Inflammatory macrophage (primary cell): ENCODE results near the gene ASB2.

Experiments used
- DNase-seq, 2 donors: peaks; one replicate each; pipeline ENCODE4 v3.0.0-alpha.2; 2020 to 2022

The ASB2 gene

DNA sequence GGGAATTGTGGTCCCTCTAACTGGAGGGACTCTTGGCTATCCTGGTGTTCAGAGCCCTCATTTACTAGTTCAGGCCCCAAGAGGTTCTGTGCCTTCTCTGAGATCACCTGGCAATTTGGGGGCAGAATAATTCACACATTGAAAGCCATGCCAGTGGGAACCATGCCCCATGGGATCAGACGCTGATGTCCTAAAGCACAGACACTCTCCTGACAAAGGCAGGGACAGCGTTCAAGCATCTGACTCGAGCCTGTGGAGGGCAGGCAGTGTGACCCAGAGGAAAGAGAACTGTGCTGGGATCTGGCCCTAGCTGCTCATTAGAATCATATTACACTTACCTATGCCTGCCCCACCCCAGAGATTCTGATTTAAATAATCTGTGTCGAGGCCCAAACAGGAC, 2.4 kb upstream of the ASB2 start:
- DNase-seq, result no peak

DNA sequence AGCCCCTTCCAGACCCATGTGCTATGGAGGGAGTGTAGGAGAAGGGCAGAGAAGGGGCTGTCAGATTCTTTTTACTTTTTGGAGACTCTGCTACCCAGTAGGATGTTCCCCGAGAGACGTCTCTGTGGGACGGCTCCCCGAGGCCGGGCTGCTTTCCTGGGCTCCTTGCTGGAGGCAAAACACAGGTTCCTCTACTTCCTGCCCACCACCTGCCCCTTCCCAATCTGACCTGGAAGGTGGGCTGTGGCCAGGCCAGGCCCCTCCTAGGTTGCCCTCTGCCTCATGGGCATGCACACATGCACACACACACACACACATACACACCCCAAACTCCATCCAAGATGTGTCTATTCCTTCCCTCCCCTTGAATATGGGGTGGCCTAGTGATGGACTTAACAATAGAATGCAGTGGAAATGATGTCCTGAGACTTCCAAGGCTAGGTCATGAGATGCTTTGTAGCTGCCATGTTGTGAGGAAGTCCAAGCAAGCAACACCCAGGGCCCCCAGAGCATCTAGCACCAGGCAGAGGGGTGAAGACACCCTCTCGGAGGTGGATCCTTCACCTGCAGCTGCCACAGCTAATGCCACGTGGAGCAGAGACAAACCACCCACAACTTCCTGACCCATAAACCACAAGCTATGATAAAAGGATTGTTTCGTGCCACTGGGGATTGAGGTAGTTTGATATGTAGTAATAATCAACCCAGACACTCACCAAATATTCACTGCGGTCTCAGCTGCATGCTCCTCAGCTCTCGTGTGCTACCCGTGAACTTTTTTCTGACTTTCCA, 1.6 kb upstream of the ASB2 start:
- peak in 1 of 2 donors; percentile 47 for DNase-seq

DNA sequence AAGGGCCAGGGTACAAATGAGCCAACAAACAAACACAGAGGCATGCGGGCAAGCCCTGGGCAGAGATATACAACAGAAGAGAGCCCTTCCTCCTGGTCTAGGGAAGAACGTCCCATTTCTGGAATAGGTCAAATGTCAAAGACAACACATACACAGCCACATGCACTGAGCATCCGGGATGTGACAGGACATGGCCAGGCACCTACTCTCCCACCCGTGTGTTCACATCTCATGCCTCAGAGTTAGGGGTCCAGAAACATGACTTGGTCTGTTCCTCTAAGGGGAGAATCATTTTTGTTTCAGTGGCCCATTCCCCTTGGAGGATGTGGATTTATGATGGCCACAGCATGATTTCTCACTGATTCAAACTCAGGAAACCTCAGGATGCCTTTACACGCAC, 801 bp upstream of the ASB2 start:
- no peak for DNase-seq

DNA sequence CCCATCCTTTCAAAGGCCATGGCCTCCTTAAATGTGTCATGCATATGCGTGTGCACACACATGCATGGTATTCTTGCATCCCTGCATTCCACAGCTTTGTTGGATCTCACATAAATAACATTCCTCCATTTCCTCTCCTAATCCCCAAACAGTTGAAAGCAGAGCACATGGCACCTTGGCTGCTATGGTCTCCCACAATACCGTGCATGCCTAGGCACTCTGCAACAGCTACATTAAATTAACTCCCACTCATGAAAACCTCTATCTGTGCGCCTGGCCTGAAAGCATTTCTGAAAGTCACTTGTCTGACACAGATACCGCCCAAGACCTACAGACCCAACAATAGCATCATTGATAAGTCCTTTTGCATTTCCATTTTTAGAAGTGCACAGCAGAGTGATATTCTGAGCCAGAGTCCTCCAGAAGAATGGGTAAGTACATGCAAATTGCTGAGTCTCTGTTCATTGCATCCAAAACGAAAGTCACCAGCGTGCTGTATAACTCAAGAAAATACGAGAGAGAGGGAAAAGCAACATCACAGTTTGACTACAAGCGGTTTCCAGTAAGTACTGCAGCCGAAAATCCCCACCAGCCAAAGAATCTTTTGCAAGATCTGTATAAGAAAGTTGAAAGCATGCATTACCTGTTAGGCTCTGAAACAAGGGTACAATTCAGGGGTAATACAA, 436 bp downstream of the ASB2 start:
- no peak for DNase-seq

DNA sequence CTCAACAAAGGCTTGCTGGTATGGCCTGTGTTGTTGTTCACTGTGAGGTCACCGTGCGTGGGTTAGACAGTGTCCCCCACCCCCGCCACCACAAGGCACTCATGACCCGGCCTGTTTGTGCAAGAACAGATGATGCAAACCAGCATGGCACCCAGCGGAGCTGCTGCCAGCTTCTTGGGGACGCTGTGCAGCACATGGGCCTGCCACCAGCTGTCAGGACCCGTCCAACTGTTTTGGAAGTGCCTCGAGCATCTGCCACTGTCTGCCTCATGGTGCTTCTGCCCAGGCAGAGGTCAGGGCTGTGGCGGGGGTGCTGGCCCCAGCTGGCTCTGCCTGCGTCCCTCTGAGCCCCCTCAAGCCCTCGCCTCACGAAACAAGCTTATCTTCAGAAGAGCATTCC, 1.5 kb downstream of the ASB2 start:
- DNase-seq, result peak; percentile 86 to 96

DNA sequence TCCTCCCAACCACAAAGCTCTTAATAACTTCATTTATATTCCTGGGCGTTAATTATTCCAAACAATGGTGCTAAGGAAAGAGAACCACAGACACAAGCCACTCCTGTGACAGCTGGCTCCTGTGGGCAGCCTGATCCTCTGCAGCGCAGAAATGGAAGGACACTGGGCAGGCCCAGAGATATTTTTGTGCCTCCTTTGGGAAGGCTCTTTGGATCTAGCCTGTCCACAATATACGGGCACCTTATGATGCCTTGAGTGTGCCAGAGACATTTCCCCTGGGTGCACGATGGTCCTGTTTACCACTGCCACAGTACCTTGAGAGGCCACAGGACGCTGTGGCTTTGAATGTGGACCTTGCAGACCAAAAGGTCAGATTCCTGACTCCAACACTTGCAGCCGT, 2.1 kb downstream of the ASB2 start:
- DNase-seq, result no peak

DNA sequence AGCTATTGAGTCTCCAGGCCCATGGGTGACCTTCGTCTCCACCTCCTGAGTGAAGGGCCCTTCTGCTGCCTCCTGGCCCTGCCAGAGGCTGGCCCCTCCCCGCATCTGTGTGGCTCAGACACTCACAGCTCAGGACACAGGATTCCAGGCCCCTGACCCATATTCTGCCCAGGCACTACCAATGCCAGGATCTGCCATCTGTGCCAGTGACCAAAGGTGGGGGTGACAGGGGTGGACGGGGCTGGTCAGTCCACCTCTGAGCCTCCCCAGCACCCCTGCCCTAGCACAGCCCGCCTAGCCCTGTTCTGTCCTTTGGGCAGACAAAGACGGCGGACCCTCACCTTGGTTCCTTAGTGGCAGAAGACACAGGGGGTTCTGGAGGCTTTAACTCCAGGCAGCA, 2.8 kb downstream of the ASB2 start:
- no peak for DNase-seq

DNA sequence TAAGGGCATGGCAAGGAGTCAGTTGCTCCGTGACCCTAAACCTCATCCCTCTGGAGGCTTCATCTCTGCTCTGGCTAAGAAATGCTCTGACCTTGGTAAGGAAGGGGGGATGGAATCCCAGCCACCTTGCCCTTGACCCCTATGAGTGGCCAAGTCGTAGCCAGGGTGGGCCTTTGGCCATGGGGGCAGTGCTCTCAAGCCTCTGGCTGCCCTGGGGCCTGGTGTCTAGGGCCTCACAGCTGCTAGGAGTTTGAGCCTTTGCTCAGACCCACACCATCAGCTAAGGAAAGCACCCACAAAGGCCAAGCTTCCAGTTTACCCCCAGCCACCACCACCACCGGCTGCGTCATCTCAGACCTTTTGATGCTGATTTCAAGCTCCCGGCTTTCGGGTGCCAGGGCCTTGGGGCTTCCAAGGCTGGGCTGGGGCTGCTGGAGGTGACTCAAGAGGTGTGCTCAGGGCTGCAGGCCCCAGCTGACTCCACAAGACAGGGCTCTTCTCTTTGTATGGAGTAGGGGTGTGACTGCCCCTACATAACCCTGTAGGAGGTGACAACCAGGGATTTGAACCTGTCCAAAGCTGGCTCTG, 3.7 kb downstream of the ASB2 start:
- DNase-seq, result no peak

DNA sequence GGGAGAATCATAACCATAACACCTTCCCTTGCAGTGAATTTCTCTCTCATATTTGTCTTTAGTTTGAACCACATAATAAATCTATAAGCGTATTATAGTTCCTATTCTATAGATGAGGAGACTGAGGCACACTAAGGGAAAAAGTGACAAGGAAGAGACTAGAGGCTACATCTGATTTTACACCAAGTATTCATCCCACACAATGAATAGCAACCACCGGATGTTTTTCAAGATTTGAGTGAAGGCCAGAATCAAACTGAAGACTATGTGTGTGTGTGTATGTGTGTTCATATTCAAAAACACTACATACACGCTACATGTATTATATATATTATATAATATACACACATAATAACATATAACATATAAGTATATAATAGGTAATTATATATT, 4.7 kb downstream of the ASB2 start:
- DNase-seq, result no peak

DNA sequence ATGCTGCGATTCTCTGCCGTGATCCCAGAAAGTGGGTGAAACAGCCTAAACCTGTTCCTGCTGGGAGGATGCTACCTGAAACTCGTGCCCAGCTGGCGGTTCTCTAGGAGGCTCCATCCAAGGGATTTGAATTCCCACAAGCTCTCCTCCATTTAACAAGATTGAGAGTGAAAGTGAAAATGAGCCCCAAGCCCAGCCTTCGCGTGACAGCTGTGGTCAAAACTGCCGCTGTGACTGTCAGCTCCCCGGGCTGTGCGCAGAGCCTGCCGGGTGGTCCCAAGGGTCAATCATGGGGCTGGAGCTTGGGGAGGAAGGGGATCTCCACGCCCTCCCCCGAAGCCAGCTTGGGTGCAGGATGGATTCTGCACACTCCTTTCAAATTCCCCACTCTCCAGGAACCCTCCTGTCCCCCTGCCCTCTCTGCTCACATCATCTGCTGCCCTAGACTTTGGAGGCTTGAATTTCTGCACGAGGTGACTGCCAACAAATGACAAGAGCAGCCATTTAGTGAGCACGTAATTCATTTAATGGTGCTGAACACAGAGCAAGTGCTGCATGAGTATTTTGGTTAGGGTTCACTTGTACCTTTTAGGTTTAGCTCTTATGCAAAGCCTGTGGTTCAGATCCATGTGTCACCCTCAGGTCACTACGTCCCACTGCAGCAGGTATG, 5.3 kb downstream of the ASB2 start:
- peak in 1 of 2 donors; percentile 57 for DNase-seq

DNA sequence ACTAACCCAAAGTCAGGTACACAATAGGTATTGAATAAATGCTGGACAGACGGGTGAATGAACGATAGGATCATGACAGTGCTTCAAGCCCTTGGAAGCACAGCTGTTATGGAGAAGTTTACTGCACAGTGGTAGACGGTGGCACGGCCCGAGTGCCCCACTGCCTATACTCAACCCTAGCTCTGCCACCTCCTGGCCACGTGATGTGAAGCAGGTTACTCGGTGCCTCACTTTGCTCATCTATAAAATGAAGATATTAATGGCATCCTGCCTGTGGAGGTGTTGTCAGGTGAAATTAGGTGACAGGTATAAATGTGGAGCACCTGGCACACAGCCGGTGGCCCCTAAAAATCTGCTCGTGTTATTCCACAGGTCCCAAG, 5.8 kb downstream of the ASB2 start:
- DNase-seq, result peak; percentile 22 to 30

DNA sequence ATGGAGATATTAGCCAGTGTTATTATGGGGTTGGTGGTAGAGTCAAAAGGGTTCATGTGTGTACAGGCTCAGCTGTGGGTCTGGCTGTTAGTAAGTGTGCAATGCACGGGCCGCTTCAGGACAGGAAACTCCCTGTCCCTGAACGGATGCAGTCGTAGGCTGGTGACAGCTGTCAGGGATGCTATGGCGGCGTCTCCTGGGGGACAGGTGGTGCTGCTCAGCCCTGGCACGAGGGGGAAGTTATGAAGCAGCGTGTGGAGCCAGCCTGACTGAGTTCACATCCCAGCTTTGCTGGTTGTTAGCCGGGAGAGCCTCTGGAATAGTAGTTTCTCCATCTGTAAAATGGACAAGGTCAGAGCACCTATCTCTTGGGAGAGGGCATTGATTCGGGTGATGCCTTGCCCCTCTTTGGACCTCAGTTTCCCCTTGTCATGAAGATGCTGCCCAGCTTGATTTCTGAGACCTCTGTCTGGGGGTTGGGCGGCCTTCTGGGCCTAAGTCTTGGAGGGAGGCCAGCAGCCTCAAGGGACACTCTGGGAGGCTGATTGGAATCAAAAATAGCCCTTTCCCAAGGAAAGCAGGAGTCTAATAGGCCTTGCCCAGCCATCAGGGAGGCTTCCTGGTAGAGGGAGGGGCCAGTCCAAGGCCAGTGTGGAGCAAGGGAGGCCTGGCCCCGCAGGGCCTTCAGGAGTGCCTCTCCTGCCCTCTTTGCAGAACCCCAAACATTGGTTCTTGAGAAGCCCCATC, 7.1 kb downstream of the ASB2 start:
- no peak for DNase-seq

DNA sequence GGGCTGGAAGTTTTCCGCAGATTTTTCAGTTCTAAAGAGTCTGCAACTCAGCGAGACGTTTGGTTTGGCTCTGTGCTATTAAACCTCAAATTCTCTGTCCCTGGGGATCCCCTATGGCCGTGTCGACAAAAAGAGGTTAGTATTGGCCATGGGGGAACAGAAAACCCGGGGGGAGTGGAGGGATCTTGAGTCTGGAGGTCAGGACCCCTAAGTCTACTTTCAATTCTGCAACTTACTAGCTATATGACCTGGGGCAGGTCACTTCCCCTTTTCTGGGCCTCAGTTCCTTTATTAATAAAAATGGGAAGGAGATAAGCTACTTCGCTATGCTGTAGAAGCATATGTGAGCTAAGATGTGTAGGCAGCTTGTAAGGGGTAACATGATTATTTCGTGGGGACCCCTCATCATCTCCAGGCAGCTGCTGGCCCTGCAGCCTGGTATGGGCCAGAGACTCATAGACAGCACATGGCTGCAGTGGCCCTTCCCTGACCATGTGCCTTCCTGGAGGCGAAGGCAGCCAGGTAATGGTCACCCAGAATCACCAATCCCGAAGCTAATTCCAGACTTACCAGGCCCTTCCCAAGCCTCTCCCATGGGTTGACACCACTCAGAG, 8.6 kb downstream of the ASB2 start:
- peak; percentile 77 to 81 for DNase-seq

DNA sequence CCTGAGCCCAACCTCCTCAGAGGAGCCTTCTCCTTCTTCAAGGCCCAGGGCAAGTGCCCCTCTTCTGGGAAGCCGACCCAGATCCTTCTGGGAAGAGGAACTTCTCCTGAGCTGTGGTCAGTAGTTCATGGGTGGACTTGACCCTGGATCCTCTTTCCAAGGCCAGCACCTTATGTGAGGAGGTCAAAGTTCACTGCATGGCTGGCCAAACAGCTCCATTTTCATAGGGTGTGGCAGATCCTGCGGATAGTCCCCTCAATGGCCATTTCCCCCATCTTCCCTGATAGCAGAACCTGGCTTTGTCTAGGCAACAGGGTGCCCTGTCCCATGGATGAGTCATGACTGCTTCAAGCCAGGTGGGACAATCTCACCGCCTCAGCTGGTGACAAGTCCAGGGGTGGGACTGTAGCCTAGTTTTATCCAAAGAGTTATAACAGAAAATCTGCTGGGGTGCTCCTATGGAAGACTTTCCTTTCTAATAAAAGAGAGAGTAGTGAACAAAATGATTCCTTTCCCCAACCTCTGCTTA, 10.4 kb downstream of the ASB2 start:
- peak in 1 of 2 donors; percentile 51 for DNase-seq

DNA sequence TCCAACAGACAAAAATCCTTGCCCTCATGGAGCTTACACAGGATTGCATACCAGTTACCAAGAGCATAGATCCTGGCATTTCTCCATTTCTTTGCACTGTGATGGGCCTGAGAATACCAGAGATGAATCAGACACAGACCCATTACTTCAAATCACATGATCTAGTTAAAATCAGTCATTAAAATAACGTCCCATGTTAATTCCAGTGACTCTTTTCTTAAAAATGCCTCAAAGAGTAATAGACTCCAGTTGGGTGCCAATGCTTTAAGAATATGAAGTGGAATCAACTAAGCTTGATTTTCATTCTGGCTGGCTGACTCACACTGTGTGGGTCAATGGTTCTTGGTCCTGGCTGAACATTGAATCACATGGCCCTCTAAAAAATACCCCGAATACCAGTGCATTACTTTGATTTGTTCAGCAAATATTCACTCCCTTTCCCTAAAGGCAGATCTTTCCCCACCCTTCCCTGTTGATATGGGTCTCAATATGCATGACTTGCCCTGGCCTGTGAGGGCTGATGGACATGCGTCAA, 11.0 kb downstream of the ASB2 start:
- peak; percentile 23 to 41 for DNase-seq

DNA sequence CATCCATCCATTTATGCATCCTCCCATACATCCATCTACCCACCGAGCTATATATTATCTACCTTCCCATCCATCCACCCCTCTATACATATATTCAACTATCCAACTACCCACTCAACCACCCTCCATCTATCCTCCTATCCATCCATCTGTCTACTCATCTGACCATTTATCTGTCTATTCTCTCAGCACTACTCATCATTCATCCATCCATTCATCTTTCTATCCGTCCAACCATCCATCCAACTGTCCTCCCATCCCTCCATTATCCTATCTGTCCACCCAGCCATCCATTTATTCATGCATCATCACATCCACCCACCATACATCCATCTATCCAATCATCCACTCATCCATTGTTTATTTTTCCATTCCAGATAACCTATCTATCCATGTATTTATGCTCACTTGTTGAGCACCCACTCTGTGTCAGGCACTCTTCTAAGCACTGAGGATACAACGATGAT, 11.5 kb downstream of the ASB2 start:
- DNase-seq, result no peak

DNA sequence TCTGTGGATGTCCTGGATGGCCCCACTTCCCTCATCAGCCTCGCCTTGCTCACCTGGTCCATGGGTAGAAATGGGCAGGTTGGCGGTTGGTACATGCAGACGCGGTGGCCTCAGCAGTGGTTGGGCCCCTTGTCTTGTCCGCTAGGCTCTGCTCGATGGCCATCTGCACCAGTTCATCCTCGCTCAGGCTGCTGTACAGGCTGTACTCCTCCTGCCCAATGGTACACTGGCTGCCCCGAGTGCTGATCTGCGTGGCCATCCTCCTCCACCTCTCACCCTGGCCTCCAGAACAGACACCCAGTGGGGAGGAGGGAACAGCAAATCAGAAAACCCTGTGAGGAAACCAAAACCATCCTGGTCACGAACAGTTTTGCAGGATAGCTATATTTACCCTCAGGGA, 12.1 kb downstream of the ASB2 start:
- DNase-seq, result no peak

DNA sequence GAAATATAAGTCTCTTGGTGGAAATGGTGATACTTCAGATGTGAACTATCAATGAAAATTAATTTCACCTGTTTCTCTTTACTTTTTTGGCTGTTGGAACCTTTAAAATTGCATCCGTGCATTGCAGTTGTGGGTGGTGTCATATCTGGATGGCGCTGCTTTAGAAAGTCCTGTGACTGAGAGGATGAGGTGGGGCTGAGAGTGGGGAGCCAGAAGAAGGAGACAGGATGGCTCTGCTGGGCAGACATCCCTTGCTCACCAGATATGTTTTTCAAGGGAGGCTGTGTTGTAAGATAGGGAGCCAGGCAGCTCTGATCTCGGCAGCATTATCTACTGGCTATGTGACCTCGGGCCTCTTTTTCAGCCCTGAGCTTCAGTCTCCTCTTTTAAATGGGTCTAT, 12.7 kb downstream of the ASB2 start:
- no peak for DNase-seq

DNA sequence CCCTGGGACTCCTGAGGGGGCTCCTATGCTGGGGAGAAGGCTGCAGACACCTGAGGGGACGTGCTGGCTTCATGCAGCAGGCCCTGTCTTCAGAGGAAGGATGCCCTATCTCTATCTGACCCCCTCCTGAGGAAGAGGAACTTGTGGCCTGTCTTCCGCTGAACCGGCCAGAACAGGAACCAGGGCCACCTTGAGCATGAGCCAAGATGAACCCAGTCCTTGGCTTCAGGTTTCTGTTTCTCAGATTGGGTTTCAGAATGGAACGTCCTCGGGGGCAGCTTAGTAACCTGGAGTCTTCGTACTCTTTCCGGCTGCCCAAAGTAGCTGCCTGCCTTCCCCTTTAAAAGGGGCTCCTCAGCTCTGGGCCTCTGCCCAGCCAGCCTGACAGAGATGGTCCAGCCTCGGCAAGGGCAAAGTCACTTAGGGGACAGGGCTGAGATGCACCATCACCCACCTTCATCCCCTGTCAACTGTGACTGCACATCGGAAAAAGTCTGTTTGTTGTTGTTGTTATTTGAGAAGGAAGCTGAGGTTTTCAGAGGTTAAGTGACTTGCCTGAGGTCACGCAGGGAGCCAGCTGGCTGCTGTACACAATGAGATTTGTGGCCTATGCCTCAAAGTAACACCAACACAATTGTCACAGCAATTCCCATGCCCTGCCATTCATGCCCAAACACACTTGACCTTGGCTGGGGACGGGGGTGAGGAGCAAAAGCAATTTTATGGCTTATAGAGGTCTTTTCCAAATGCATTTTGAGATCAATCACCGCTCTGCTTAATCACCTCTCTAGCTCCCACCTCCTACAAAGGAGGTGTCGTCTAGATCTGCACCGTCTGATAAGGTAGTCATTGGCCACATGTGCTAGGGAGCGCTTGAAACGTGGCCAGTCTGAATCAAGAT, 13.4 kb downstream of the ASB2 start:
- DNase-seq, result peak; percentile 58 to 74

DNA sequence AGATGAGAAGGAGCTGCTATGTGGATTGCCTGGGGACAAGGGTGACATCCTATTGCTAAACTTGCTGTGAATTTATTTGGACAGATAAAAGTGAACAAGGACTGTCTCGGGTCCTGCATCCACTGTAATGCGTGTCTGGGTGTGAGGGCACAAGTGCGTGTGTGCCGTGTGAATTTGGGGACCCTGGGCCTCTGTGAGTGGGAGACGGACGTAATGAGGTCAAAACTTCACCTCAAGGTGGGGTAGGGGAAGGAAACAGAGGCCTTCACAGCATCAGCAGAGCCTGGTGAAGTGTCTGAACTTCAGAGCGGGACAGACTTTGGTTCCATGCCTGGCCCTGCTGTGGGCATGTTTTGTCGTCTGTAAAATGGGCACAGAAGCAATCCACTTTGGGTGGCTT, 14.8 kb downstream of the ASB2 start:
- DNase-seq, result no peak
